Islet of Langerhans (tissue), 1 donor: ENCODE measurements around the gene PLTP.
A peak's percentile ranks its signal among the peaks of the same experiment; 100 is the strongest.

Experiments used
- FAIRE-seq: peaks from one replicate; lab custom pipeline; 2011; peaks lifted over from hg19 to GRCh38; lab: Jason Lieb, UNC

Gene PLTP

DNA sequence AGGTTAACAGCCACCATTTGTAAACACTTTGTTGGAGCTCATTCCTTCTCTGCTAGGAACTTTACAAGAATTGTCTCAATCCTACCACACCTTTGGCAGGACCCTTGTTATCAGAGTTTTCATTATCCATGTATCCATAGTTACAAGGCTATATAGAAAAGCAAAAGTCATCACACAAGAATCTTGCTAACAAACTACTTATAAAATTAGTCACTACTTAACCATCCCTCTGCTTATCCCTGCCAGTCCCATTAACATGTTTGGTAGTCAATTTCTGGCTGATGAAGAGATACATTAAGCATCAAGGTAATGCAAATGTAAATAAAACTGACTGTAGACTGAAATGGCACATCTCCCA lies 44.2 kb downstream of the PLTP start:
- no peak for FAIRE-seq

DNA sequence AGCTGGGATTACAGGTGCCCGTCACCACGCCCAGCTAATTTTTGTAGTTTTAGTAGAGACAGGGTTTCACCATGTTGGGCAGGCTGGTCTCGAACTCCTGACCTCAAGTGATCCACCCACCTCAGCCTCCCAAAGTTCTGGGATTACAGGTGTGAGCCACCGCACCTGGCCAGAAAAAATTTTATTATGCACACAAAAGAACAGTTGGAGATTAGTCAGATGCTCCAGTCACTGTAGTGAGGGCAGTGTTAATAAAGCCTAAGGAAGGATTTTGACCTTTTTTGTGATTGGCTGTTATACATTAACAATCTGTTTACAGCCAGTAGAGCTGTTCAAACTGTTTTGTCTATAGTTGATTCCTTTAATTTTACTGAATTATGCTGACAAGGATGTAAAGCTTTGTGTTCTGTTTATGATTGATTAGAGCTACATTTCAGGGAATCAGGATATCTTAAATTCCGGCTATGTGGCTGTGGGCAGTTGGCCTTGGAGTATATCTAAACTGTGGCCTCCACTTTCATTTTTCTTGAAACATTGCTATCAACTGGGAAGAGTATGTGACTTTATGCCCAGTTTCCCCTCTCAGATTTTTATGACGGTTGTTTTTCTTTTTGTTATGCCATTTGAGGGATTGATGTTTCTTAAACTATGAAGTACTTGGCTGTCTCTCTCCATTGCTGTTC lies 44.7 kb downstream of the PLTP start:
- no peak for FAIRE-seq

DNA sequence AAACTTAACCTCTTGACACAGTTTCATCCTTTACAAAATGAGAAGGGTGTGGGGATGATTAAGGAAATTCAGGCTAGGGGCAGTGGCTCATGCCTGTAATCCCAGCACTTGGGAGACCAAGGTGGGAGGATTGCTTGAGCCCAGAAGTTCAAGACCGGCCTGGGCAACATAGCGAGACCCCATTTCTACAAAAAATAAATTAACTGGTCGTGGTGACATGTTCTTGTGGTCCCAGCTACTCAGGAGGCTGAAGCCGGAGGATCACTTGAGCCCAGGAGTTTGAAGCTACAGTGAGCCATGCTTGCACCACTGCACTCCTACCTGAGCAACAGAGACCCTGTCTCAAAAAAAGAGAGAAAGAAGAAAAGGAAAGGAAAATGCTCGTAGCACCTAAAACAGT lies 45.5 kb downstream of the PLTP start:
- FAIRE-seq: no peak

DNA sequence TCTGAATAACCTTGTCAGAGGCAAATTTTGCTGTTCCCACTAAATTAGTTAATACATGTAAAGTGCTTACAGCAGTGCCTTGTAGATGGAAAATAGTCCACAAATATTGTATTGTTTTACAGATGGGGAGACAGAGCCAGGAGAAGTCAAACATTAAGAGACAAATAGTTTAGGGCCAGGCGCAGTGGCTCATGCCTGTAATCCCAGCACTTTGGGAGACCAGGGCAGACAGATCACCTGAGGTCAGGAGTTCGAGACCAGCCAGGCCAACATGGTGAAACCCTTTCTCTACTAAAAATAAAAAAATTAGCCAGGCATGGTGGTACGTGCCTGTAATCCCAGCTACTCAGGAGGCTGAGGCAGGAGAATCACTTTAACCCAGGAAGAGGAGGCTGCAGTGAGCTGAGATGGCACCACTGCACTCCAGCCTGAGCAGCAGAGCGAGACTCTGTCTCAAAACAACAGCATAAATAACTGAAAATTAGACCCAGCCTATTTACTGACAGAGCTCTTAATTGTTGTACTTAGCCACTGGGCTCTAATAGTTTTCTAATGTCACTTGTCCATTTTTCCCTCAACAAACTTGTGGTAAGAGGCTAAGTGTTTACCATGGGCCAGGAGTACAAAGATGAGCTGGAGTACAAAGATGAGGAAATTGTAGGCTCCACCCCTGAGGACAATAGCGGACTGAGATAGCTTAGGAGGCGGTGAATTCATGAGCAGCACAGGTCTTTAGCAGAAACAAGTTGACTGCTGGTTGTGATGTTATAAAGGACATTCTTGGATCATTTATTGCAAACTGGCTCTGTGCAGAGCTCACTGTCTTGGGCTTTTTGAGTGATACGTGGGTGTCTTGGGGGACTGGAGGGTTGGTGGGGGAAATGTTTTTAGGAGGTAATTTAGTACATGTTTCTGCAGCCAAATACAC lies 48.1 kb downstream of the PLTP start:
- no peak for FAIRE-seq

DNA sequence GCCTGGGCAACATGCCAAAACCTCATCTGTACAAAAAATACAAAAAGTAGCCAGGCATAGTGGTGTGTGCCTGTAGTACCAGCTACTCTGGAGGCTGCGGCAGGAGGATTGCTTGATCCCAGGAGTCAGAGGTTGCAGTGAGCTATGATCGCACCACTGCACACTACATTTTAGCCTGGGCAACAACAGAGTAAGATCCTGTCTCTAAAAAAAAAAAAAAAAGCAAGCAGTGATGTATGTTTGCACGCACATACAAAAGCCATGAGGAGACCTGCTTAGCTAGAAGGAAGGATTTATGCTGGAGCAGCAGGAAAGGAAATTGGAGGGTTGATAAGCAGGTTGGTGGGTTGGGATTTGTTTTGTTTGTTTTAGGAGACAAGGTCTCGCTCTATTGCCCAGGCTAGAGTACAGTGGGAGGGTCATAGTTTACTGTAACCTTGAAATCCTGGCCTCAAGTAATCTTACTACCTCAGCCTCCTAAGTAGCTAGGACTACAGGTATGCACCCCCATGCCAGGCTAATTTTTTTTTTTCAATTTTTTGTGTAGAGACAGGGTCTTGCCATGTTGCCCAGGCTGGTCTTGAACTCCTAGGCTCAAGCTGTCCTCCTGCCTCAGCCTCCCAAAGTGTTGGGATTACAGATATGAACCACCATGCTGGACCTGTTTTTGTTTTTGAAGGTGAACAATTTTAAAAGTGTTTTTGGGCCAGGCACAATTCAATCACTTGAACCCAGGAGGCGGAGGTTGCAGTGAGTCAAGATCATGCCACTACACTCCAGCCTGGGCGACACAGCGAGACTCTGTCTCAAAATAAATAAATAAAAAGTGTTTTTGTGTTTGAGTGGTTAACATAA lies 50.5 kb downstream of the PLTP start:
- no peak for FAIRE-seq

DNA sequence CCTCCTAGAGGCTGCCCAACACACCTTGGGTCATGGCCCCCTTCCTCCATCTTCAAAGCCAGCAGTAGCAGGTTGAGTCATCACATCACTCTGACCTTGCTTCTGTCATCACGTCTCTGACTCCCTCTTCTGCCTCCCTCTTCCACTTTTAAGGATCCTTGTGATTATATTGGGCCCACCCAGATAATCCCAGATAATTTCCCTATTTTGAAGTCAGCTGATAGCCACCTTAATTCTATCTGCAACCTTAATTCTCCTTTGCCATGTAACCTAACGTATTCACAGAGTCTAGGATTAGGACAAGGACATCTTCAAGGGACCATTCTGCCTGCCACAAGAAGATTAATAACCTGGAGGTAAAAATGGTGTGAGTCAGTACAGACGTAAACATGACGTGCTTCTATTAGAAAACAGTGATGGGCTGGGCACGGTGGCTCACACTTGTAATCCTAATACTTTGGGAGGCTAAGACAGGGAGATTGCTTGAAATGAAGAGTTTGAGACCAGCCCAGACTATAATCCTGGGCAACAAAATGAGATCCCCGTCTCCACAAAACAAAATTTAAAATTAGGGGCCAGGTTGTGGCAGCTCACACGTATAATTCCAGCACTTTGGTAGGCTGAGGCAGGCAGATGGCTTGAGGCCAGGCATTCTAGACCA lies 51.3 kb downstream of the PLTP start:
- no peak for FAIRE-seq

DNA sequence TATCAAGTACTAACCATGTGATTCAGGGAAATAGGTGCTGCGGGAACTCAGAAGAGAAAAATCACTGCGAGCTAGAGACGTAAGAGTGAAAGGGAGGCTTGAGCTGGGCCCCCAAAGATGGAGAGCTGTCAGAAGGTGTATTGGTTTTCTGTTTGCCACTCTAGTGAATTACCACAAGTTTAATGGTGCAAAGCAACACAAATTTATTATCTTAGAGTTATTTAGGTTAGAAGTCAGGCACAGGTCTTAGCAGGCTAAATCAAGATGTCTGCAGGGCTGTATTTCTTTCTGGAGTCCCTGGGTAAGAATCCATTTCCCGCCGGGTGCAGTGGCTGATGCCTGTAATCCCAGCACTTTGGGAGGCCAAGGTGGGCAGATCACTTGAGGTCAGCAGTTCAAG lies 52.0 kb downstream of the PLTP start:
- FAIRE-seq: no peak

DNA sequence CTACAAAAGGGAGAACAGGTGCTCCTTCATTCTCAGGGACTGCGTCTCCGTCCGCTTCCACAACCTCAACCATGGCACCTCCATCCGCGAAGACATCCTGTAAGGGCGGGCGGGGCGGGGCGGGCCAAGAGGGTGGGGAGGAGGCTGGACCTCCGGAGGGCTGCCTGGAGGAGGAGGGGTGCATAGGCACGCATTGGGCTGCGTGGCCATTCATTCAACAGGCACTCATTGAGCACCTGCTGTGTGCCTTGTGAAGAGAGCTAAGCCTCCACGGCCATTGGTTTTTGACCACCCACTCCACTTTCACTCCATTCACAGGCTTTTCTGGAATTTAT lies 54.1 kb downstream of the PLTP start:
- FAIRE-seq: no peak

DNA sequence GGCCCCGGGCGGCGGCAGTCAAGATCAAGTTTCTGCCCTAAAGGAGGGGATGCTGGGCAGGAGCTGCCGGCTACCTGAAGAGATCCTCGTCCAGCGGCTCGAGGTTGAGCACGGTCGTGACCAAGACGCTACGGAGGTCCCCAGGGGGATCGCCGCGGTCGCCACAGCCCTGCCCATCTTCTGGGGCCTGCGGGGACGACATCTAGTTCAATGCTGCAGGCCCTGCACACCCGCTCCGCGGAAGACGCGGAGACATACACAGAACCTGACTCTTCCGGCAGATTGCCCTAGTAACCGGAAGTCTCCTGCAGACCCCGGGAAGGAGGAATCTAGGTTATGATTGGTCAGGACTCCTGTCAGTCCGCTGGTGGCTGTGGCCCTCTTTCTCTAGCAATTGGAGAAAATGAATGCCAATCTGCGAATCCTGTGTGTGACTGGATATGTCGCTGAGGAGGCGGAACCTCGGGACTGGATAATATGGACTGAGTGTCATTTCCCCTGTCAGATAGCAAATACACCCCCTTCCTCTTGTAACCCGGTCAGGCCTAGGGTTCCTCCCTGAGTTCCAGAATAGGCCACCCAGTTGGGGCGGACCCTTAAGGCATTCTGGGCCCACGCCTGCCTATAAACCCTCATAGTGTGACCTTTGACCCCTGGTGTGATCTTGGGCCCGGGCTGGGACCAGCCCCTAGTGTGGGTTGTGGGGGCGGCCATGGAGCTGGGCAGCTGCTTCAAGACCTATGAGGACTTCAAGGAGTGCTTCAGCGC lies 54.7 kb downstream of the PLTP start, which contains the start of the genes ACOT8 and ZSWIM3:
Gene ACOT8, minus strand, starts transcription at position 279 of the 768 bp plus-strand sequence. Its CDS starts 77 bp downstream, at position 202.
Gene ZSWIM3, plus strand, starts transcription at position 501 of the 768 bp plus-strand sequence. Its CDS starts 212 bp downstream, at position 713.
- peak; percentile 93 for FAIRE-seq

DNA sequence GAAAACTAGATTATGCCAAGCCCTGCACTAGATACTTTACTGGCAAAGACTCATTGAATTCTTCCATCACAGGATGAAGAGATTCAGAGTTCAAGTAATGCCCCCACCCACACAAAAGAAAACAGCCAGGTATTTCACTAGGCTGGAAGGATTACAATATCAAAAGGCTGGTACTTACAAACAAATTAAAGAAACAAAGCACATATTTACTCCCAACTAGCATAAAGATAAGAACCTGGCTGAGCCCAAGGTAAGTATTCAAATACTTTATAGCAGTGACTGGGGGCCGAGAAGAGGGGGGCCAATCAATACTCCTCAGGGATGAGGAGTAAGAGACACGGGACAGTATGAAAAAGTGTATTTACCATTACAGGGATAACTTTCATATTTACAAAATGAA lies 58.5 kb downstream of the PLTP start:
- no peak for FAIRE-seq

DNA sequence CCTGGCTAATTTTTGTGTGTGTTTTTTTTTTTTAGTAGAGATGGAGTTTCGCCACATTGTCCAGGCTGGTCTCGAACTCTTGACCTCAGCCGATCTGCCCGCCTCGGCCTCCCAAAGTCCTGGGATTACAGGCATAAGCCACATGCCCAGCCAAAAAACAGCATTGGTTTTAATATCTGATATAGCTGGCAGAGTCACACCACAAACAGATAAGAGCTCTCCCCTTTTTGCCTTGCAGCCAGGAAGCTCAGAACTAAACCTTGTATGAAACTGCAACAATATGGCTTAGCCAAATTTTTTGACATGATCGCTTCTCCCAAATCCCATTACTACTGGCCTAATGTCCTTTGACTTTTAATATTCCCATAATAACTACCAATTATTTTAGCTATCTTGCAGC lies 59.6 kb downstream of the PLTP start:
- no peak for FAIRE-seq

DNA sequence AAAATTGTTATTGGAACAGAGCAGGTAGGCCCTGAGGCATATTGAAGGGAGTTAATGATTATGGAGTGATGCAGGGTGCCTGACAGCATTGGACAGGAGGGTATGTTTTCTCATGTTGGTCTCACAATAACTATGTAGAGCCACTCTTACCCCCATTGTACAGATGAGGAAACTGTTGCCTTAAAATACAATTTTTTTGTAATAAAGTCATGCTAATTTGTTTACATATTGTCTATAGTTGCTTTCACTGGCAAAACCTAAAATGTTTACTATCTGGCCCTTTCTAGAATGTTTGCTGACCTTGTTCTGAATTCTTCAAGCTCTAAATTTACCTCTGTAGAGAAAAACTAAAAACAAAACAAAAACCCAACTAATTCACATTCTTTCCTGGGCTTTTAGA lies 60.5 kb downstream of the PLTP start:
- no peak for FAIRE-seq

DNA sequence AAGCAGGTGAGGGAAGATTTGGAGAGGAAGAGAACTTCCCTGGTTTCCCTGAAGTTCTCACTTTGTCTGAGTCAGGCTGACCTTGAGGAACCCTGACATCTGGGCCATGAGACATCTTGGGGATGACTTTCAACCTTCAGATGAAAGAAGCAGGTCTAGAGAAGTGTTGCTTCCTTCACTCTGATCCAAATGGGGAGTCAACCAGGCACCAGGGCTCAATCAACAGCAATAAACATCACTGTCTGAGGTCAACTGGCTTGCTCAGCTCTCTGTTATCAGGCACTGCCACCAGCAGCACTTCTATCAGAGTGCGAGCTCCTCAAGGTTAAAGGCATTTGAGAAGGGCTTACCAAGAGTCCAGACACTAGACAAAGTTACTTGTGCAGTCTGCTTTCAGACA lies 61.0 kb downstream of the PLTP start:
- FAIRE-seq: no peak

DNA sequence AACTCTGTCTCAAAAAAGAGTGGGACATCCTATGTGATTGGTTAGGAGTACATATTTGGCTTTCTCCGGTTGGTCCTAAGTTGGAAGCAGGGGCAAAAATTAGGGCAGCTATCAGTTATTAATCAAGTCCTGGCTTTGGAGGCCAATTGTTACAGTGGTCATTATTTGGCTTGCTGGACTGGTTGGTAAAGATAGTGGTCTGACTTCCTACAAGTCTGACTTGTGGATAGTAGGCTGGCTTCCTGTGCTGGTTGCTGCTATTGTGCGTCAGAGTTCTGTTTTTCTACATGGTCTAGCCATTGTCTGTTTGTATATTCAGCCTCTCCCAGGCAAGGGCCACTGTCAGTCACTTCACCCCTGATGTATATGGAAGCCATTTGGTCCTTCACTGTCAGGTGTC lies 61.7 kb downstream of the PLTP start:
- no peak for FAIRE-seq

DNA sequence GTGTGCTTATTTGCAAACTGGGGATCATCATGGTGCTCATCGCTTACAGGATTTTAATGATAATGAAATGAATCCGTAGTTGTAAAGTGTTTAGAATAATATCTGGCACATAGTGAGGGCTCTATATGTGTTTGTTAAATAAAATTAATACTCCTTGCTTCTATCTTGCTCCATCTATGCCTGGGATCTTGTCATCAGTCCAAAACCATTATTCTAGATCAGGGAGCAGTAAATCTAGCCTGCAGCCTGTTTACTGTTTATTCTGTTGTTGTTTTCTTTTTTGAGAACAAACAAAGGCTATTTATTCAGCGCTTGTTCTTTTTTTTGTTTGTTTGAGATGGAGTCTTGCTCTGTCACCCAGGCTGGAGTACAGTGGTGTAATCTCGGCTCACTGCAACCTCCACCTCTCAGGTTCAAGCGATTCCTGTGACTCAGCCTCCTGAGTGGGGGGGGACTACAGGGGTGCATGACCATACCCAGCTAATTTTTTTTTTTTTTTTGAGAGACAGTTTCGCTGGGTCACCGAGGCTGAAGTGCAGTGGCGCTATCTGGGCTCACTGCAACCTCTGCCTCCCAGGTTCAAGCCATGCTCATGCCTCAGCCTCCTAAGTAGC lies 62.9 kb downstream of the PLTP start:
- no peak for FAIRE-seq
